GM12878 (cell line): ENCODE results near the gene PAX5. TPM values are rescaled to one million over a fixed set of nuclear protein-coding genes. Genes with fewer than 3 reads are reported as not detected.

Experiments
- ATAC-seq: fragments of 200-7000 bp; cut with Tn5 transposase; 3 replicates; pipeline ENCODE4 v1.9.1; 2020; ENCODE audit warnings: mild to moderate bottlenecking, moderate library complexity
- BruUV-seq: library from RNA; stranded (reverse); fragments of 400-500 nt; replicated peaks from 2 replicates; lab custom pipeline; 2021; lab: Mats Ljungman, UMichigan
- CTCF ChIA-PET: fragments of 300-600 bp; sonication (Branson Sonifier 250); formaldehyde crosslinking; extraction: SDS; loops from one replicate; lab custom pipeline; 2021; ENCODE audit warnings: inconsistent platforms; lab: Yijun Ruan, JAX
- POLR2A ChIA-PET: fragments of 350-600 bp; formaldehyde crosslinking; extraction: SDS; loops from one replicate; lab custom pipeline; 2021; ENCODE audit warnings: inconsistent platforms; lab: Charles Lee
- RAD21 ChIA-PET: fragments of 300-600 bp; sonication (Branson Sonifier 250); formaldehyde crosslinking; loops from one replicate; lab custom pipeline; 2023; ENCODE audit warnings: antibody characterized with exemption; ENCODE audit not compliant: unreplicated experiment; lab: Charles Lee
- SMC1A ChIA-PET: fragments of 300-600 bp; sonication (Branson Sonifier 250); formaldehyde crosslinking; loops from one replicate; lab custom pipeline; 2023; ENCODE audit not compliant: unreplicated experiment, uncharacterized antibody; lab: Charles Lee
- DNase-seq: peaks from one replicate; pipeline ENCODE4 v3.0.0-alpha.2; 2011; ENCODE audit warnings: low read depth, low spot score
- FAIRE-seq: peaks from 3 replicates; lab custom pipeline; 2011; peaks lifted over from hg19 to GRCh38; lab: Jason Lieb, UNC
- H2AFZ ChIP-seq: 2 replicates; pipeline ENCODE4 v1.6.0; 2011; ENCODE audit warnings: low read depth, low read length, control low read depth; ENCODE audit not compliant: control insufficient read depth
- H3K27ac ChIP-seq: 2 replicates; pipeline ENCODE4 v1.5.1; 2011; ENCODE audit warnings: control low read depth; ENCODE audit not compliant: control insufficient read depth, insufficient read depth
- H3K27me3 ChIP-seq, 2 experiments: replicated peaks in 1 of 2; 2 replicates each; pipeline versions ENCODE4 v1.6.0 to v1.6.1; 2011; ENCODE audit warnings: low read length in 1 of 2; ENCODE audit not compliant: control insufficient read depth in 2 of 2, insufficient read depth in 2 of 2
- H3K36me3 ChIP-seq, 2 experiments: 2 replicates each; pipeline ENCODE4 v1.5.1; 2011; ENCODE audit warnings: low read length in 1 of 2; ENCODE audit not compliant: control insufficient read depth in 2 of 2, insufficient read depth in 2 of 2
- H3K4me1 ChIP-seq: 2 replicates; pipeline ENCODE4 v1.6.1; 2011; ENCODE audit warnings: mild to moderate bottlenecking, low read length, moderate library complexity, mixed read lengths; ENCODE audit not compliant: control insufficient read depth, insufficient read depth
- H3K4me2 ChIP-seq: 2 replicates; pipeline ENCODE4 v1.6.0; 2011; ENCODE audit warnings: control low read depth; ENCODE audit not compliant: control insufficient read depth, insufficient read depth
- H3K4me3 ChIP-seq: fragments of 200-600 bp; sonication (generic); 2 replicates; pipeline ENCODE4 v1.5.1; 2016
- H3K79me2 ChIP-seq: 2 replicates; pipeline ENCODE4 v1.6.0; 2011; ENCODE audit warnings: low read length; ENCODE audit not compliant: control insufficient read depth, insufficient read depth
- H3K9ac ChIP-seq: 2 replicates; pipeline ENCODE4 v1.8.0; 2011; ENCODE audit warnings: low read length, control low read depth, mixed read lengths; ENCODE audit not compliant: control insufficient read depth, insufficient read depth
- H3K9me3 ChIP-seq: replicated peaks from 3 replicates; pipeline ENCODE4 v1.5.1; 2011; ENCODE audit warnings: mild to moderate bottlenecking, low read length; ENCODE audit not compliant: control insufficient read depth, insufficient read depth
- H4K20me1 ChIP-seq: 2 replicates; pipeline ENCODE4 v1.6.0; 2011; ENCODE audit not compliant: control insufficient read depth, insufficient read depth
- BCL11A ChIP-seq: IDR thresholded peaks from 2 replicates; pipeline ENCODE4 v1.6.1; 2011; ENCODE audit warnings: low read depth, low read length
- CREB1 ChIP-seq: IDR thresholded peaks from 2 replicates; pipeline ENCODE4 v1.6.1; 2012; ENCODE audit warnings: low read depth, mild to moderate bottlenecking, inconsistent platforms
- EED ChIP-seq: sonication (generic); IDR thresholded peaks from 2 replicates; pipeline ENCODE4 v1.6.1; 2016; ENCODE audit warnings: antibody characterized with exemption, low read depth
- HCFC1 ChIP-seq: fragments of 150-350 bp; IDR thresholded peaks from 2 replicates; pipeline ENCODE4 v1.6.1; 2014; ENCODE audit warnings: low read length
- POLR2A ChIP-seq: IDR thresholded peaks from 2 replicates; pipeline ENCODE4 v1.6.1; 2011; ENCODE audit warnings: low read depth, mild to moderate bottlenecking, low read length
- ZNF622 ChIP-seq: fragments of 450-650 bp; IDR thresholded peaks from 2 replicates; pipeline ENCODE4 v1.6.1; 2017; ENCODE audit warnings: mild to moderate bottlenecking, inconsistent platforms
- WGBS: methylation state at CpG from one replicate; pipeline ENCODE4 v1.1.6; 2016; ENCODE audit warnings: low lambda C conversion rate; ENCODE audit not compliant: insufficient replicate concordance, insufficient coverage; ENCODE audit errors: missing lambda C conversion rate; 5-methylcytosine and 5-hydroxymethylcytosine counted together
- in situ Hi-C: fragments of 300-500 bp; cut with MboI; formaldehyde crosslinking; loops from 9 replicates; pipeline ENCODE4 v1.14.3; 2018; ENCODE audit warnings: mixed read lengths
- intact Hi-C: fragments of 100-400 bp; cut with micrococcal nuclease; formaldehyde crosslinking; loops from one replicate; pipeline ENCODE4 v1.14.2; 2022; ENCODE audit not compliant: unreplicated experiment
- polyA plus RNA-seq, 11 experiments: library from polyadenylated mRNA; depleted of rRNA in 4 of 11; unstranded in 6 of 11; stranded (reverse) in 5 of 11; fragments of >200 nt; fragmentation: Nextera tagmentation in 4 of 11; fragmentation: Illumina TruSeq in 1 of 11; extraction: Ambion mirVana in 4 of 11; extraction: Trizol in 1 of 11; gene quantifications; 1 replicate in 1 of 11; 2 replicates in 10 of 11; pipeline versions ENCODE4 v1.2.1 to v1.2.3, GENCODE V29; 2011 to 2016; ENCODE audit warnings: inconsistent platforms in 2 of 11, missing spikeins in 2 of 11, low read depth in 1 of 11
- total RNA-seq, 4 experiments: library from RNA; depleted of rRNA in 3 of 4; stranded (reverse); fragments of >200 nt in 3 of 4; fragmentation: Illumina TruSeq in 1 of 4; extraction: Trizol in 1 of 4; gene quantifications; 2 replicates each; pipeline versions ENCODE4 v1.2.1 to v1.2.3, GENCODE V29; 2013 to 2021
- TF ChIP-seq, protein P1 (sequence below): IDR thresholded peaks from 2 replicates; pipeline ENCODE4 v1.6.1; 2012; ENCODE audit warnings: low read depth, low read length, improper control_type of control experiment
- TF ChIP-seq, protein P2 (sequence below): IDR thresholded peaks from 2 replicates; pipeline ENCODE4 v1.6.1; 2011; ENCODE audit warnings: borderline replicate concordance, low read depth, mild to moderate bottlenecking, moderate library complexity, mixed read lengths, low read length; ENCODE audit not compliant: insufficient read depth; ENCODE audit errors: extremely low read length

The PAX5 gene
- total and polyA plus RNA-seq, 10 of the 15 experiments (the other 5 are each of a cell fraction or from before 2014, with no cell fraction given): 2.2 to 123 (median 31.9) TPM

DNA sequence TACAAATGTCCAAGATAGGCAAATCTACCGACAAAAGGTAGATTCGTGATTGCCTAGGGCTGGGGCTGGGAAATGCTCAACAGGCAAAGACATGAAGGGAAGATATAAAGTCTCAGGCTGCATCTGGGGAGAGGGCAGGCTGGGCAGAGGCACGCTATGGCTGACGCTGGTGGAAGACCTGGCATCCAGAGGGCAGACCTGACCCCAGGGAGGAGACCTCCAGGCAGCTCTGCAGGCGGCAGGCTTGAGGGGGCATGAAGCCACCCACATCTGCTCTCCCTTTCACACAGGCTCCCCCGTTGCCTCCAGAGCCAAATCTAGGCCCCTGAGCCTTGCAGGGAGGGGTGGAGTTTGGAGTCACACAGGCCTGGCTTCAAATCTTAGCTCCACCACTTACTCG, 145.5 kb downstream of the PAX5 start:
- peaks cover 18% of the 10 kb centered on the region for H3K79me2 ChIP-seq
- H3K4me3 ChIP-seq: no peak overlapping the region
- 0 out of 2 replicates have a peak, but pooled peaks cover 2% of the 10 kb centered on the region for H3K4me1 ChIP-seq
- H3K4me2 ChIP-seq: no peak overlapping the region
- POLR2A ChIA-PET: no interaction called here
- RAD21 ChIA-PET: no interaction called here
- no peak for ATAC-seq
- 63% methylated on average over 7 of the region's 7 CpGs for WGBS
- intact Hi-C loops: no loop called here
- H3K36me3 ChIP-seq: peaks cover 8 to 29% of the 10 kb centered on the region in 2 experiments
- no peak overlapping the region for H3K9ac ChIP-seq
- no peaks in the 10 kb centered on the region; the same call in 2 of the 3 replicates for H3K9me3 ChIP-seq
- no peak for TF ChIP-seq ZNF622
- no peak for TF ChIP-seq BCL11A
- TF ChIP-seq, protein P1, sequence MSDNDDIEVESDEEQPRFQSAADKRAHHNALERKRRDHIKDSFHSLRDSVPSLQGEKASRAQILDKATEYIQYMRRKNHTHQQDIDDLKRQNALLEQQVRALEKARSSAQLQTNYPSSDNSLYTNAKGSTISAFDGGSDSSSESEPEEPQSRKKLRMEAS: no peak
- TF ChIP-seq HCFC1: no peak
- TF ChIP-seq, protein P2, sequence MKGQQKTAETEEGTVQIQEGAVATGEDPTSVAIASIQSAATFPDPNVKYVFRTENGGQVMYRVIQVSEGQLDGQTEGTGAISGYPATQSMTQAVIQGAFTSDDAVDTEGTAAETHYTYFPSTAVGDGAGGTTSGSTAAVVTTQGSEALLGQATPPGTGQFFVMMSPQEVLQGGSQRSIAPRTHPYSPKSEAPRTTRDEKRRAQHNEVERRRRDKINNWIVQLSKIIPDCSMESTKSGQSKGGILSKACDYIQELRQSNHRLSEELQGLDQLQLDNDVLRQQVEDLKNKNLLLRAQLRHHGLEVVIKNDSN: no peak
- TF ChIP-seq EED: no peak
- TF ChIP-seq, all 136 proteins: peak for 0
- peaks cover 3% of the 10 kb centered on the region; the same call in 1 of the 2 replicates for H4K20me1 ChIP-seq
- ChIA-PET CTCF (interaction anchor here (0.6 to 1.8 kb wide), 2 partner anchors 16 to 765 kb away, joined by 3 to 6 read pairs; no protein-coding TSS in a partner anchor), SMC1A (interaction anchor here (1.0 to 1.2 kb wide), 2 partner anchors 16 to 20 kb away, joined by 3 read pairs; no protein-coding TSS in a partner anchor)
- in situ Hi-C loops: no loop called here
- no peak overlapping the region for H2AFZ ChIP-seq
- no peak for DNase-seq
- no peaks in the 10 kb centered on the region for H3K27me3 ChIP-seq
- FAIRE-seq: no peak
- no peak overlapping the region for H3K27ac ChIP-seq
- no TSS peak for BruUV-seq

DNA sequence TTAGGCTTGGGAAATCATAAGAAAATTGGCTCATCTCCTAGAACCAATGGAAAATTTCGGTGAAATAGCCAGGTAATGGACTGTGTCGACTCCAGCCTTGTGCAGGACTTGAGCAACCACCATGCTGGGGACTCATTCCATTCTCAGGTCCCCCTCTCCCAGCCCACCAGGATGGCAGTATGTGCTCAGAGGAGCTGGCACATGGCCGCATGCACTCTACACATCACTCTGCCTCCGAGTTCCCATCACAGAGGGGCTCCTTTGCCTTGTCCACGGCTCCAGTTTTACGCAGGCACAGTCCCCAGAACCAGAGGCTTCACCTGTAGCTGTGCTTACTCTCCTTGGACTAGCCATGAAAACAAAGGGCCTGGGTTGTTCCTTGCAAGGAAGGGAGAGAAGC, 149.3 kb downstream of the PAX5 start:
- Histone ChIP-seq H3K9me3 (no peaks in the 10 kb centered on the region; the same call in 2 of the 3 replicates), H3K36me3 (peaks cover 23 to 35% of the 10 kb centered on the region in 2 experiments), H3K4me2 (no peak overlapping the region), H2AFZ (no peak overlapping the region), H3K27me3 (no peaks in the 10 kb centered on the region), H3K4me1 (peaks cover 7% of the 10 kb centered on the region), H3K4me3 (no peak overlapping the region), H3K27ac (no peak overlapping the region), H4K20me1 (0 out of 2 replicates have a peak, but pooled peaks cover 3% of the 10 kb centered on the region), H3K79me2 (peaks cover 18% of the 10 kb centered on the region), H3K9ac (no peak overlapping the region)
- intact Hi-C loops: no loop called here
- FAIRE-seq: no peak
- in situ Hi-C loops: no loop called here
- ATAC-seq: no peak
- POLR2A ChIA-PET: no interaction called here
- WGBS: 98% methylated on average over 6 of the region's 6 CpGs
- RAD21 ChIA-PET: no interaction called here
- DNase-seq: no peak
- CTCF ChIA-PET: interaction anchor here (0.6 to 2.5 kb wide), 4 partner anchors 8 to 107 kb away, joined by 3 to 22 read pairs (median 4); no protein-coding TSS in a partner anchor
- TF ChIP-seq CREB1 (no peak), POLR2A (0 out of 2 replicates have a peak, but pooled peaks have one; percentile 4)
- SMC1A ChIA-PET: interaction anchor here (1.5 kb wide), 1 partner anchor 12 kb away, joined by 5 read pairs; no protein-coding TSS in a partner anchor
- no TSS peak for BruUV-seq
